Neutrophil (primary cell): ENCODE results near the gene SLC4A1AP.

Experiments
- H3K27ac ChIP-seq: fragments of 200-600 bp; sonication (generic); 2 replicates; pipeline ENCODE4 v1.5.1; 2016; ENCODE audit warnings: mild to moderate bottlenecking, moderate library complexity
- H3K27me3 ChIP-seq: fragments of 200-600 bp; sonication (generic); 2 replicates; pipeline ENCODE4 v1.6.0; 2016; ENCODE audit warnings: mild to moderate bottlenecking
- H3K36me3 ChIP-seq: fragments of 200-600 bp; sonication (generic); 2 replicates; pipeline ENCODE4 v1.5.1; 2017
- H3K4me1 ChIP-seq, 2 experiments: fragments of 200-600 bp in 1 of 2; sonication (generic) in 1 of 2; 1 replicate in 1 of 2; 2 replicates in 1 of 2; pipeline versions ENCODE4 v1.5.1 to v1.6.1; 2013 to 2016; ENCODE audit warnings: low read depth in 1 of 2, low read length in 1 of 2, mild to moderate bottlenecking in 1 of 2, moderate library complexity in 1 of 2; ENCODE audit not compliant: control insufficient read depth in 1 of 2, insufficient read depth in 1 of 2
- H3K4me3 ChIP-seq, 2 experiments: fragments of 200-600 bp in 1 of 2; sonication (generic) in 1 of 2; 1 replicate in 1 of 2; 2 replicates in 1 of 2; pipeline ENCODE4 v1.5.1; 2013 to 2016; ENCODE audit warnings: low read depth in 1 of 2, low read length in 1 of 2, mild to moderate bottlenecking in 1 of 2, moderate library complexity in 1 of 2
- H3K9me3 ChIP-seq: fragments of 200-600 bp; sonication (generic); 2 replicates; pipeline ENCODE4 v1.5.1; 2016
- CTCF ChIP-seq: fragments of 200-600 bp; sonication (generic); IDR thresholded peaks from 2 replicates; pipeline ENCODE4 v1.5.1; 2016; ENCODE audit warnings: antibody characterized with exemption

Gene SLC4A1AP

GRCh38 chr2:27663285-27664153, at the start of gene SLC4A1AP, which contains the start of gene SUPT7L:
SLC4A1AP (plus strand) TSS chr2:27663889; CDS start chr2:27663915, 26 bp downstream.
SUPT7L (minus strand) TSS chr2:27663614; CDS start chr2:27662192, 1,422 bp downstream.
- Histone ChIP-seq H3K4me3 (peak within 1 kb of the TSS; percentile 70 to 84), H3K9me3 (no peaks in the 10 kb centered on the region), H3K27me3 (no peaks in the 10 kb centered on the region), H3K27ac (peak within 1 kb of the TSS; percentile 86), H3K36me3 (peaks cover 26% of the 10 kb centered on the region), H3K4me1 (peaks cover 51% of the 10 kb centered on the region in 2 experiments)
- no peak for TF ChIP-seq CTCF

- Histone ChIP-seq H3K4me3 (no peak overlapping the region), H3K36me3 (peaks cover 48% of the 10 kb centered on the region)
Measured at GRCh38 chr2:27613985-27614384, 49.7 kb upstream of the SLC4A1AP start.

GRCh38 chr2:27615316-27615715, 48.4 kb upstream of the SLC4A1AP start:
- no peak overlapping the region for H3K4me3 ChIP-seq
- no peak for TF ChIP-seq CTCF
- H3K9me3 ChIP-seq, result no peaks in the 10 kb centered on the region
- no peaks in the 10 kb centered on the region for H3K4me1 ChIP-seq
- no peak overlapping the region for H3K27ac ChIP-seq
- H3K36me3 ChIP-seq, result peaks cover 54% of the 10 kb centered on the region
- H3K27me3 ChIP-seq, result no peaks in the 10 kb centered on the region

More at GRCh38 chr2:27613985-27614384, 49.7 kb upstream of the SLC4A1AP start:
- no peaks in the 10 kb centered on the region for H3K4me1 ChIP-seq
- no peaks in the 10 kb centered on the region for H3K27me3 ChIP-seq
- H3K27ac ChIP-seq, result no peak overlapping the region
- TF ChIP-seq CTCF, result no peak
- no peaks in the 10 kb centered on the region for H3K9me3 ChIP-seq

GRCh38 chr2:27621524-27621923, 42.2 kb upstream of the SLC4A1AP start:
- Histone ChIP-seq H3K36me3 (peaks cover 80% of the 10 kb centered on the region), H3K9me3 (no peaks in the 10 kb centered on the region), H3K27ac (no peak overlapping the region), H3K27me3 (no peaks in the 10 kb centered on the region), H3K4me3 (no peak overlapping the region), H3K4me1 (peaks cover 3 to 4% of the 10 kb centered on the region in 2 experiments)
- TF ChIP-seq CTCF, result no peak

- Histone ChIP-seq H3K27me3 (no peaks in the 10 kb centered on the region), H3K4me1 (peaks cover 17 to 18% of the 10 kb centered on the region in 2 experiments), H3K36me3 (peaks cover 65% of the 10 kb centered on the region), H3K4me3 (no peak overlapping the region), H3K9me3 (no peaks in the 10 kb centered on the region), H3K27ac (no peak overlapping the region)
- TF ChIP-seq CTCF, result no peak
Measured at GRCh38 chr2:27622921-27623384, 40.7 kb upstream of the SLC4A1AP start.
